Measurements from ENCODE around the gene SKAP1.
A peak's percentile ranks its signal among the peaks of the same experiment; 100 is the strongest.

SKAP1 gene

GRCh38 chr17:48310748-48311213, 119.2 kb downstream of the SKAP1 start:
- no peaks in the 10 kb centered on the region for H3K36me3 ChIP-seq (replicated peaks in 1 of 2; ENCODE audit: control insufficient read depth in 2 of 2, insufficient read depth in 2 of 2, low read length in 2 of 2)
- no peak overlapping the region for H2BK12ac ChIP-seq (ENCODE audit: low read length)
- no peak overlapping the region for H2BK5ac ChIP-seq (ENCODE audit: low read length)
- H3K4me2 ChIP-seq (ENCODE audit: insufficient read depth, low read length, poor library complexity, severe bottlenecking), result no peak overlapping the region
- H3K9ac ChIP-seq (ENCODE audit: low read depth, low read length, poor library complexity), result no peak overlapping the region
- DNase-seq (ENCODE audit: low spot score), result peak; percentile 33
- no peak overlapping the region for H3K14ac ChIP-seq (ENCODE audit: low read length)
- no peak overlapping the region for H2BK120ac ChIP-seq (ENCODE audit: low read depth, low read length)
- no peak overlapping the region for H4K8ac ChIP-seq (ENCODE audit: low read depth, low read length)
- no peaks in the 10 kb centered on the region for H3K9me3 ChIP-seq (replicated peaks in 1 of 2; ENCODE audit: control insufficient read depth in 2 of 2, insufficient read depth in 1 of 2, low read depth in 1 of 2, low read length in 2 of 2)
- H2BK15ac ChIP-seq (ENCODE audit: low read length), result no peak overlapping the region
- H3K4me3 ChIP-seq (ENCODE audit: low read length in 2 of 2), result no peak overlapping the region
- H3K4ac ChIP-seq (ENCODE audit: low read length), result no peak overlapping the region
- H3K18ac ChIP-seq (ENCODE audit: low read length), result no peak overlapping the region
- peaks cover 0 to 36% (median 11%) of the 10 kb centered on the region in 3 experiments for H3K27me3 ChIP-seq (ENCODE audit: control insufficient read depth in 3 of 3, insufficient read depth in 3 of 3, low read depth in 1 of 3, low read length in 3 of 3)
- no peaks in the 10 kb centered on the region for H3K4me1 ChIP-seq (ENCODE audit: control insufficient read depth in 2 of 2, insufficient read depth in 1 of 2, low read depth in 1 of 2, low read length in 2 of 2)
- no peak overlapping the region for H4K91ac ChIP-seq (ENCODE audit: low read depth, low read length, poor library complexity)
- WGBS, 2 donors (ENCODE audit: extremely low coverage in 2 of 2, insufficient read length in 2 of 2, insufficient replicate concordance in 1 of 2), result no CpG with 5 or more reads among the region's 16 CpGs
- no peak overlapping the region for H3K27ac ChIP-seq (replicated peaks; ENCODE audit: low read length)
- no peak overlapping the region for H3K23ac ChIP-seq (ENCODE audit: low read depth, low read length, poor library complexity)
- no peak overlapping the region for H2AFZ ChIP-seq (ENCODE audit: low read length)
- H2AK5ac ChIP-seq (ENCODE audit: low read depth, low read length), result no peak overlapping the region
- no peaks in the 10 kb centered on the region for H3K79me1 ChIP-seq (ENCODE audit: low read depth, low read length)

GRCh38 chr17:48308581-48308980, 121.4 kb downstream of the SKAP1 start:
- Histone ChIP-seq H2AK5ac (ENCODE audit: low read depth, low read length) (no peak overlapping the region), H3K9ac (ENCODE audit: low read depth, low read length, poor library complexity) (no peak overlapping the region), H3K23ac (ENCODE audit: low read depth, low read length, poor library complexity) (no peak overlapping the region), H4K8ac (ENCODE audit: low read depth, low read length) (no peak overlapping the region), H3K27ac (replicated peaks; ENCODE audit: low read length) (no peak overlapping the region), H3K4me2 (ENCODE audit: insufficient read depth, low read length, poor library complexity, severe bottlenecking) (no peak overlapping the region), H3K4me1 (ENCODE audit: control insufficient read depth in 2 of 2, insufficient read depth in 1 of 2, low read depth in 1 of 2, low read length in 2 of 2) (no peaks in the 10 kb centered on the region), H3K9me3 (replicated peaks in 1 of 2; ENCODE audit: control insufficient read depth in 2 of 2, insufficient read depth in 1 of 2, low read depth in 1 of 2, low read length in 2 of 2) (no peaks in the 10 kb centered on the region), H4K91ac (ENCODE audit: low read depth, low read length, poor library complexity) (no peak overlapping the region), H2BK120ac (ENCODE audit: low read depth, low read length) (no peak overlapping the region), H2BK12ac (ENCODE audit: low read length) (no peak overlapping the region), H3K18ac (ENCODE audit: low read length) (no peak overlapping the region), H3K79me1 (ENCODE audit: low read depth, low read length) (no peaks in the 10 kb centered on the region), H2BK15ac (ENCODE audit: low read length) (no peak overlapping the region), H3K14ac (ENCODE audit: low read length) (no peak overlapping the region), H2BK5ac (ENCODE audit: low read length) (no peak overlapping the region), H3K27me3 (ENCODE audit: control insufficient read depth in 3 of 3, insufficient read depth in 3 of 3, low read depth in 1 of 3, low read length in 3 of 3) (peaks cover 0 to 36% (median 14%) of the 10 kb centered on the region in 3 experiments), H2AFZ (ENCODE audit: low read length) (no peak overlapping the region), H3K4ac (ENCODE audit: low read length) (no peak overlapping the region), H3K4me3 (ENCODE audit: low read length in 2 of 2) (no peak overlapping the region), H3K36me3 (replicated peaks in 1 of 2; ENCODE audit: control insufficient read depth in 2 of 2, insufficient read depth in 2 of 2, low read length in 2 of 2) (no peaks in the 10 kb centered on the region)
- no peak for DNase-seq (ENCODE audit: low spot score)
- WGBS, 2 donors (ENCODE audit: extremely low coverage in 2 of 2, insufficient read length in 2 of 2, insufficient replicate concordance in 1 of 2), result no CpG with 5 or more reads among the region's 1 CpG

- H3K36me3 ChIP-seq (replicated peaks in 1 of 2; ENCODE audit: control insufficient read depth in 2 of 2, insufficient read depth in 2 of 2, low read length in 2 of 2), result no peaks in the 10 kb centered on the region
- H3K4me3 ChIP-seq (ENCODE audit: low read length in 2 of 2), result no peak overlapping the region
- no peak overlapping the region for H4K91ac ChIP-seq (ENCODE audit: low read depth, low read length, poor library complexity)
- no peak overlapping the region for H3K9ac ChIP-seq (ENCODE audit: low read depth, low read length, poor library complexity)
- H3K79me1 ChIP-seq (ENCODE audit: low read depth, low read length), result no peaks in the 10 kb centered on the region
- no peak overlapping the region for H2BK120ac ChIP-seq (ENCODE audit: low read depth, low read length)
- no peak overlapping the region for H2BK15ac ChIP-seq (ENCODE audit: low read length)
- DNase-seq (ENCODE audit: low spot score), result peak; percentile 23
- H3K9me3 ChIP-seq (replicated peaks in 1 of 2; ENCODE audit: control insufficient read depth in 2 of 2, insufficient read depth in 1 of 2, low read depth in 1 of 2, low read length in 2 of 2), result no peaks in the 10 kb centered on the region
- no peak overlapping the region for H3K18ac ChIP-seq (ENCODE audit: low read length)
- H4K8ac ChIP-seq (ENCODE audit: low read depth, low read length), result no peak overlapping the region
- H2BK5ac ChIP-seq (ENCODE audit: low read length), result no peak overlapping the region
- H2AFZ ChIP-seq (ENCODE audit: low read length), result no peak overlapping the region
- H3K23ac ChIP-seq (ENCODE audit: low read depth, low read length, poor library complexity), result no peak overlapping the region
- H3K27ac ChIP-seq (replicated peaks; ENCODE audit: low read length), result no peak overlapping the region
- H3K27me3 ChIP-seq (ENCODE audit: control insufficient read depth in 3 of 3, insufficient read depth in 3 of 3, low read depth in 1 of 3, low read length in 3 of 3), result peaks cover 0 to 33% (median 14%) of the 10 kb centered on the region in 3 experiments
- no peak overlapping the region for H2BK12ac ChIP-seq (ENCODE audit: low read length)
- no peak overlapping the region for H3K14ac ChIP-seq (ENCODE audit: low read length)
- H2AK5ac ChIP-seq (ENCODE audit: low read depth, low read length), result no peak overlapping the region
- WGBS, 2 donors (ENCODE audit: extremely low coverage in 2 of 2, insufficient read length in 2 of 2, insufficient replicate concordance in 1 of 2), result no CpG with 5 or more reads among the region's 4 CpGs
- H3K4me1 ChIP-seq (ENCODE audit: control insufficient read depth in 2 of 2, insufficient read depth in 1 of 2, low read depth in 1 of 2, low read length in 2 of 2), result no peaks in the 10 kb centered on the region
- H3K4ac ChIP-seq (ENCODE audit: low read length), result no peak overlapping the region
- no peak overlapping the region for H3K4me2 ChIP-seq (ENCODE audit: insufficient read depth, low read length, poor library complexity, severe bottlenecking)
These were observed 122.1 kb downstream of the SKAP1 start for GRCh38 chr17:48307814-48308411.

- Histone ChIP-seq H3K27me3 (ENCODE audit: control insufficient read depth in 3 of 3, insufficient read depth in 3 of 3, low read depth in 1 of 3, low read length in 3 of 3) (peaks cover 0 to 27% (median 14%) of the 10 kb centered on the region in 3 experiments), H2AFZ (ENCODE audit: low read length) (no peak overlapping the region), H2BK120ac (ENCODE audit: low read depth, low read length) (no peak overlapping the region), H3K79me1 (ENCODE audit: low read depth, low read length) (no peaks in the 10 kb centered on the region), H3K18ac (ENCODE audit: low read length) (no peak overlapping the region), H2BK15ac (ENCODE audit: low read length) (no peak overlapping the region), H4K8ac (ENCODE audit: low read depth, low read length) (no peak overlapping the region), H3K9me3 (replicated peaks in 1 of 2; ENCODE audit: control insufficient read depth in 2 of 2, insufficient read depth in 1 of 2, low read depth in 1 of 2, low read length in 2 of 2) (no peaks in the 10 kb centered on the region), H4K91ac (ENCODE audit: low read depth, low read length, poor library complexity) (no peak overlapping the region), H3K4ac (ENCODE audit: low read length) (no peak overlapping the region), H3K9ac (ENCODE audit: low read depth, low read length, poor library complexity) (no peak overlapping the region), H3K4me2 (ENCODE audit: insufficient read depth, low read length, poor library complexity, severe bottlenecking) (no peak overlapping the region), H2BK5ac (ENCODE audit: low read length) (no peak overlapping the region), H2BK12ac (ENCODE audit: low read length) (no peak overlapping the region), H3K23ac (ENCODE audit: low read depth, low read length, poor library complexity) (no peak overlapping the region), H3K27ac (replicated peaks; ENCODE audit: low read length) (no peak overlapping the region), H3K14ac (ENCODE audit: low read length) (no peak overlapping the region), H3K4me1 (ENCODE audit: control insufficient read depth in 2 of 2, insufficient read depth in 1 of 2, low read depth in 1 of 2, low read length in 2 of 2) (no peaks in the 10 kb centered on the region), H3K4me3 (ENCODE audit: low read length in 2 of 2) (no peak overlapping the region), H2AK5ac (ENCODE audit: low read depth, low read length) (no peak overlapping the region), H3K36me3 (replicated peaks in 1 of 2; ENCODE audit: control insufficient read depth in 2 of 2, insufficient read depth in 2 of 2, low read length in 2 of 2) (no peaks in the 10 kb centered on the region)
- no peak for DNase-seq (ENCODE audit: low spot score)
- no CpG with 5 or more reads among the region's 4 CpGs for WGBS, 2 donors (ENCODE audit: extremely low coverage in 2 of 2, insufficient read length in 2 of 2, insufficient replicate concordance in 1 of 2)
These were observed 122.8 kb downstream of the SKAP1 start for GRCh38 chr17:48307255-48307654.
